DND-41 (cell line): Measurements from ENCODE around the gene ALG3.

Experiments
- ATAC-seq: fragments of 200-7000 bp; cut with Tn5 transposase; 3 replicates; pipeline ENCODE4 v1.9.1; 2021; ENCODE audit warnings: low read depth; ENCODE audit not compliant: insufficient read depth
- DNase-seq: peaks from one replicate; pipeline ENCODE4 v3.0.0-alpha.2; 2020
- H2AFZ ChIP-seq: 2 replicates; pipeline ENCODE4 v1.6.0; 2012; ENCODE audit warnings: low read depth, low read length
- H3K27ac ChIP-seq: 2 replicates; pipeline ENCODE4 v1.5.1; 2012; ENCODE audit warnings: low read length, inconsistent platforms
- H3K27me3 ChIP-seq: fragments of 200-600 bp; sonication (generic); 2 replicates; pipeline ENCODE4 v1.6.0; 2012; ENCODE audit warnings: low read length, mild to moderate bottlenecking, inconsistent platforms; ENCODE audit not compliant: insufficient read depth, poor library complexity
- H3K36me3 ChIP-seq: 2 replicates; pipeline ENCODE4 v1.5.1; 2012; ENCODE audit warnings: low read length, inconsistent platforms; ENCODE audit not compliant: insufficient read depth
- H3K4me1 ChIP-seq: 2 replicates; pipeline ENCODE4 v1.5.1; 2012; ENCODE audit warnings: mild to moderate bottlenecking, low read length; ENCODE audit not compliant: insufficient read depth
- H3K4me2 ChIP-seq: 2 replicates; pipeline ENCODE4 v1.6.0; 2012; ENCODE audit warnings: mild to moderate bottlenecking, moderate library complexity, low read length, inconsistent platforms; ENCODE audit not compliant: insufficient read depth
- H3K4me3 ChIP-seq, 2 experiments: fragments of 200-600 bp in 1 of 2; shearing (Covaris generic) in 1 of 2; 2 replicates each; pipeline ENCODE4 v1.5.1; 2012 to 2016; ENCODE audit warnings: inconsistent platforms in 2 of 2, low read length in 2 of 2, mild to moderate bottlenecking in 2 of 2, low read depth in 1 of 2, moderate library complexity in 1 of 2
- H3K79me2 ChIP-seq: 2 replicates; pipeline ENCODE4 v1.6.0; 2012; ENCODE audit warnings: low read length, inconsistent platforms; ENCODE audit not compliant: insufficient read depth
- H3K9ac ChIP-seq: 2 replicates; pipeline ENCODE4 v1.6.0; 2012; ENCODE audit warnings: low read depth, mild to moderate bottlenecking, inconsistent platforms, low read length, moderate library complexity
- H3K9me3 ChIP-seq: 2 replicates; pipeline ENCODE4 v1.5.1; 2012; ENCODE audit warnings: low read length, moderate library complexity, mild to moderate bottlenecking, inconsistent platforms; ENCODE audit not compliant: insufficient read depth, severe bottlenecking
- H4K20me1 ChIP-seq: 2 replicates; pipeline ENCODE4 v1.6.0; 2012; ENCODE audit warnings: low read length; ENCODE audit not compliant: insufficient read depth
- EZH2 ChIP-seq: IDR thresholded peaks from 3 replicates; pipeline ENCODE4 v1.6.1; 2012; ENCODE audit warnings: borderline replicate concordance, low read depth, mild to moderate bottlenecking, moderate library complexity, low read length, inconsistent platforms; ENCODE audit not compliant: severe bottlenecking
- TF ChIP-seq, protein P1 (sequence below): IDR thresholded peaks from 2 replicates; pipeline ENCODE4 v1.5.1; 2012; ENCODE audit warnings: borderline replicate concordance, low read length, moderate library complexity, mild to moderate bottlenecking; ENCODE audit not compliant: poor library complexity, severe bottlenecking; ENCODE audit errors: extremely low read depth

Gene ALG3

DNA sequence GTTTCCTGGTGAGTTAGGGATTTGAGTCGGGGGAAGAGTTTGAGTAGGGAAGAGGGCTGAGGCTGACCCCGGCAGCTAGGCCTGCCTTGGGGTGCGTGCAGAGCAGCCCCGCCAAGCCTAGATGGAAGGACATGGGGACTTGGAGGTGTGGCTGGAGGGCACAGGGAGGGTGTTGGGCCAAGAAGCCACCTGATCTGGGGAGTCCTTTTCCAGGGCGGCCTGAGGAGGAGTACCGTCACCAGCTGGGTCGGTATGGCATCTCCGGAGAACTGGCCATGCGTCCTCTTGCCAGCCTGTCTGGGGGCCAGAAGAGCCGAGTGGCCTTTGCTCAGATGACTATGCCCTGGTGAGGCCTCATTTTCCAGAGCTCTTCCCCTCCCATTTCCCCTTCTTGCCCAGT lies 55.9 kb downstream of the ALG3 start:
- Histone ChIP-seq H3K4me1 (peaks cover 4% of the 10 kb centered on the region; the same call in 1 of the 2 replicates), H3K27ac (no peak overlapping the region), H3K9me3 (no peaks in the 10 kb centered on the region), H3K4me3 (no peak overlapping the region), H3K27me3 (no peaks in the 10 kb centered on the region), H2AFZ (no peak overlapping the region), H3K36me3 (peaks cover 65% of the 10 kb centered on the region), H3K79me2 (peaks cover 14% of the 10 kb centered on the region), H3K4me2 (no peak overlapping the region), H3K9ac (no peak overlapping the region), H4K20me1 (peaks cover 12% of the 10 kb centered on the region)
- ATAC-seq: no peak
- TF ChIP-seq EZH2: no peak
- TF ChIP-seq, protein P1, sequence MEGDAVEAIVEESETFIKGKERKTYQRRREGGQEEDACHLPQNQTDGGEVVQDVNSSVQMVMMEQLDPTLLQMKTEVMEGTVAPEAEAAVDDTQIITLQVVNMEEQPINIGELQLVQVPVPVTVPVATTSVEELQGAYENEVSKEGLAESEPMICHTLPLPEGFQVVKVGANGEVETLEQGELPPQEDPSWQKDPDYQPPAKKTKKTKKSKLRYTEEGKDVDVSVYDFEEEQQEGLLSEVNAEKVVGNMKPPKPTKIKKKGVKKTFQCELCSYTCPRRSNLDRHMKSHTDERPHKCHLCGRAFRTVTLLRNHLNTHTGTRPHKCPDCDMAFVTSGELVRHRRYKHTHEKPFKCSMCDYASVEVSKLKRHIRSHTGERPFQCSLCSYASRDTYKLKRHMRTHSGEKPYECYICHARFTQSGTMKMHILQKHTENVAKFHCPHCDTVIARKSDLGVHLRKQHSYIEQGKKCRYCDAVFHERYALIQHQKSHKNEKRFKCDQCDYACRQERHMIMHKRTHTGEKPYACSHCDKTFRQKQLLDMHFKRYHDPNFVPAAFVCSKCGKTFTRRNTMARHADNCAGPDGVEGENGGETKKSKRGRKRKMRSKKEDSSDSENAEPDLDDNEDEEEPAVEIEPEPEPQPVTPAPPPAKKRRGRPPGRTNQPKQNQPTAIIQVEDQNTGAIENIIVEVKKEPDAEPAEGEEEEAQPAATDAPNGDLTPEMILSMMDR: no peak
- no peak for DNase-seq
